Suprapubic skin (tissue), 4 donors: ENCODE data around the gene AK1.

Source experiments
- CTCF ChIP-seq, 2 donors: fragments of 200-600 bp in 1 of 2; fragments of 450-650 bp in 1 of 2; sonication (generic) in 1 of 2; IDR thresholded peaks; one replicate each; pipeline ENCODE4 v1.5.1; 2016 to 2019; ENCODE audit warnings: antibody characterized with exemption in 2 of 2, mild to moderate bottlenecking in 1 of 2, moderate library complexity in 1 of 2
- EP300 ChIP-seq: sonication (generic); formaldehyde crosslinking; IDR thresholded peaks from one replicate; pipeline ENCODE4 v1.6.1; 2017; ENCODE audit warnings: antibody characterized with exemption
- POLR2A ChIP-seq, 2 donors: fragments of 450-650 bp; IDR thresholded peaks; one replicate each; pipeline ENCODE4 v1.6.1; 2017; ENCODE audit warnings: antibody characterized with exemption in 2 of 2, mild to moderate bottlenecking in 2 of 2, moderate library complexity in 2 of 2
- POLR2AphosphoS5 ChIP-seq, 3 donors: sonication (generic); formaldehyde crosslinking; IDR thresholded peaks; one replicate each; pipeline ENCODE4 v1.6.1; 2017; ENCODE audit warnings: antibody characterized with exemption in 3 of 3

- no peak for TF ChIP-seq POLR2A (IDR thresholded peaks at IDR 0.05)
- TF ChIP-seq CTCF (IDR thresholded peaks at IDR 0.05): no peak
- TF ChIP-seq EP300: no peak
- TF ChIP-seq POLR2AphosphoS5 (IDR thresholded peaks at IDR 0.05): no peak
Measured at GRCh38 chr9:127920794-127921193, 43.3 kb upstream of the AK1 start.
